Measurements from ENCODE around the gene BET1L.
"Not testable (repeated sequence)": the region's sequence is repeated elsewhere in the genome, so short reads cannot be mapped to it uniquely, and the experiment has no call there.

Gene BET1L

GRCh38 chr11:207208-207862 is at the start of gene BET1L, which contains the start of gene RIC8A:
Gene BET1L (minus strand): TSS chr11:207399. CDS start chr11:207321, 78 bp downstream.
Gene RIC8A (plus strand): TSS chr11:207708. CDS start chr11:208855, 1,147 bp downstream.
- FAIRE-seq, result peak; percentile 99

- FAIRE-seq, result no peak
These were observed 48.6 kb upstream of the BET1L start for GRCh38 chr11:255816-256215.

GRCh38 chr11:255176-255575 is 48.0 kb upstream of the BET1L start:
- FAIRE-seq, result peak; percentile 33

- no peak for FAIRE-seq
These were observed 46.7 kb upstream of the BET1L start for GRCh38 chr11:253886-254270.

GRCh38 chr11:253160-253885 is 46.1 kb upstream of the BET1L start:
- no peak for FAIRE-seq

GRCh38 chr11:252666-253065 is 45.5 kb upstream of the BET1L start:
- FAIRE-seq, result no peak

GRCh38 chr11:251550-251949 is 44.4 kb upstream of the BET1L start:
- FAIRE-seq, result no peak

GRCh38 chr11:250740-251299 is 43.6 kb upstream of the BET1L start:
- peak; percentile 92 for FAIRE-seq

GRCh38 chr11:250274-250673 is 43.1 kb upstream of the BET1L start:
- no peak for FAIRE-seq

GRCh38 chr11:249062-249461 is 41.9 kb upstream of the BET1L start:
- FAIRE-seq, result no peak

GRCh38 chr11:244376-244775 is 37.2 kb upstream of the BET1L start:
- FAIRE-seq, result no peak

GRCh38 chr11:241634-242033 is 34.4 kb upstream of the BET1L start:
- FAIRE-seq, result no peak

- FAIRE-seq, result no peak
These were observed 33.1 kb upstream of the BET1L start for GRCh38 chr11:240315-240714.

- FAIRE-seq, result not testable (repeated sequence)
These were observed 31.1 kb upstream of the BET1L start for GRCh38 chr11:238346-238745.

- FAIRE-seq, result no peak
These were observed 29.9 kb upstream of the BET1L start, which contains the start of gene PSMD13 for GRCh38 chr11:236774-237767. Gene PSMD13 (plus strand): TSS chr11:236976. CDS start chr11:237050, 74 bp downstream.

GRCh38 chr11:235997-236773 is 29.0 kb upstream of the BET1L start, which contains the start of gene SIRT3:
Gene SIRT3 (minus strand): TSS chr11:236342. CDS start chr11:236328, 14 bp downstream.
- no peak for FAIRE-seq

GRCh38 chr11:235609-235996 is 28.4 kb upstream of the BET1L start:
- no peak for FAIRE-seq

GRCh38 chr11:235180-235579 is 28.0 kb upstream of the BET1L start:
- FAIRE-seq, result no peak

GRCh38 chr11:232783-233565 is 25.8 kb upstream of the BET1L start:
- no peak for FAIRE-seq

GRCh38 chr11:230431-230830 is 23.2 kb upstream of the BET1L start:
- FAIRE-seq, result no peak

GRCh38 chr11:227824-228379 is 20.7 kb upstream of the BET1L start:
- FAIRE-seq, result no peak
